Measurements from ENCODE around the gene PTPN2.

GRCh38 chr18:12868576-12868975 is 15.5 kb downstream of the PTPN2 start:
- TF ChIP-seq CTCF (conservative IDR thresholded peaks at IDR 0.05; ENCODE audit: low read length): no peak
- no peak for TF ChIP-seq EZH2phosphoT487 (IDR thresholded peaks at IDR 0.05; ENCODE audit: borderline replicate concordance, low read depth, low read length)
